ENCODE results near the gene GADD45A. TPM values are rescaled to one million over a fixed set of nuclear protein-coding genes. Genes with fewer than 3 reads are reported as not detected.
A peak's percentile ranks its signal among the peaks of the same experiment; 100 is the strongest.
"Not testable (repeated sequence)": the region's sequence is repeated elsewhere in the genome, so short reads cannot be mapped to it uniquely, and the experiment has no call there.

Gene GADD45A
- total and polyA plus RNA-seq, 2 experiments from 2014 or later: 72.8 to 115 TPM

GRCh38 chr1:67662884-67663283 lies 22.1 kb upstream of the GADD45A start:
- Histone ChIP-seq H3K36me3 (ENCODE audit: low read depth) (no peaks in the 10 kb centered on the region), H3K79me2 (ENCODE audit: insufficient read depth) (no peaks in the 10 kb centered on the region), H3K27me3 (replicated peaks; ENCODE audit: insufficient read depth) (no peaks in the 10 kb centered on the region), H3K4me1 (ENCODE audit: insufficient read depth) (no peaks in the 10 kb centered on the region; the same call in 1 of the 2 replicates), H3K9me2 (ENCODE audit: insufficient read depth) (peaks cover 3% of the 10 kb centered on the region; the same call in 1 of the 2 replicates), H3K27ac (no peak overlapping the region), H3F3A (ENCODE audit: insufficient read depth) (no peaks in the 10 kb centered on the region), H3K4me2 (ENCODE audit: unreplicated experiment) (no peak overlapping the region), H3K9ac (no peak overlapping the region), H4K20me1 (ENCODE audit: insufficient read depth) (no peaks in the 10 kb centered on the region), H3K9me3 (ENCODE audit: low read depth) (no peaks in the 10 kb centered on the region), H3K4me3 (no peak overlapping the region), H2AFZ (no peak overlapping the region)
- DNase-seq: no peak
- in situ Hi-C loops (cut with MboI): no loop called here
- 78 to 79% methylated on average over 6 of the region's 6 CpGs for WGBS, 2 experiments (ENCODE audit: low coverage in 1 of 2, low lambda C conversion rate in 2 of 2, missing lambda C conversion rate in 2 of 2)
- TF ChIP-seq EZH2 (IDR thresholded peaks at IDR 0.05; ENCODE audit: insufficient read depth, poor library complexity, severe bottlenecking): no peak
- TF ChIP-seq EZH2phosphoT487 (IDR thresholded peaks at IDR 0.05; ENCODE audit: insufficient read depth, low read depth): no peak

GRCh38 chr1:67664048-67664447 lies 21.0 kb upstream of the GADD45A start:
- DNase-seq: no peak
- Histone ChIP-seq H3K4me1 (ENCODE audit: insufficient read depth) (no peaks in the 10 kb centered on the region; the same call in 1 of the 2 replicates), H3K9ac (no peak overlapping the region), H4K20me1 (ENCODE audit: insufficient read depth) (no peaks in the 10 kb centered on the region), H3K4me2 (ENCODE audit: unreplicated experiment) (no peak overlapping the region), H3K27ac (no peak overlapping the region), H2AFZ (0 out of 2 replicates have a peak overlapping the region, but pooled peaks have one; percentile 25), H3K9me2 (ENCODE audit: insufficient read depth) (peaks cover 3% of the 10 kb centered on the region; the same call in 1 of the 2 replicates), H3K27me3 (replicated peaks; ENCODE audit: insufficient read depth) (no peaks in the 10 kb centered on the region), H3K79me2 (ENCODE audit: insufficient read depth) (no peaks in the 10 kb centered on the region), H3K36me3 (ENCODE audit: low read depth) (no peaks in the 10 kb centered on the region), H3F3A (ENCODE audit: insufficient read depth) (no peaks in the 10 kb centered on the region), H3K4me3 (no peak overlapping the region), H3K9me3 (ENCODE audit: low read depth) (no peaks in the 10 kb centered on the region)
- no peak for TF ChIP-seq EZH2phosphoT487 (IDR thresholded peaks at IDR 0.05; ENCODE audit: insufficient read depth, low read depth)
- no peak for TF ChIP-seq EZH2 (IDR thresholded peaks at IDR 0.05; ENCODE audit: insufficient read depth, poor library complexity, severe bottlenecking)
- in situ Hi-C loops (cut with MboI): no loop called here
- WGBS, 2 experiments (ENCODE audit: low coverage in 1 of 2, low lambda C conversion rate in 2 of 2, missing lambda C conversion rate in 2 of 2): 41 to 55% methylated on average over 1 of the region's 1 CpG

- H3K4me2 ChIP-seq (ENCODE audit: unreplicated experiment); H2AFZ ChIP-seq; H3K9me2 ChIP-seq (ENCODE audit: insufficient read depth); H3K36me3 ChIP-seq (ENCODE audit: low read depth); H3F3A ChIP-seq (ENCODE audit: insufficient read depth); H4K20me1 ChIP-seq (ENCODE audit: insufficient read depth); in situ Hi-C loops (cut with MboI); H3K9me3 ChIP-seq (ENCODE audit: low read depth); H3K4me3 ChIP-seq; DNase-seq; H3K9ac ChIP-seq; H3K27me3 ChIP-seq (replicated peaks; ENCODE audit: insufficient read depth); H3K4me1 ChIP-seq (ENCODE audit: insufficient read depth); H3K79me2 ChIP-seq (ENCODE audit: insufficient read depth); H3K27ac ChIP-seq: not testable (repeated sequence)
Observed at GRCh38 chr1:67665307-67665706, 19.7 kb upstream of the GADD45A start.

DNA sequence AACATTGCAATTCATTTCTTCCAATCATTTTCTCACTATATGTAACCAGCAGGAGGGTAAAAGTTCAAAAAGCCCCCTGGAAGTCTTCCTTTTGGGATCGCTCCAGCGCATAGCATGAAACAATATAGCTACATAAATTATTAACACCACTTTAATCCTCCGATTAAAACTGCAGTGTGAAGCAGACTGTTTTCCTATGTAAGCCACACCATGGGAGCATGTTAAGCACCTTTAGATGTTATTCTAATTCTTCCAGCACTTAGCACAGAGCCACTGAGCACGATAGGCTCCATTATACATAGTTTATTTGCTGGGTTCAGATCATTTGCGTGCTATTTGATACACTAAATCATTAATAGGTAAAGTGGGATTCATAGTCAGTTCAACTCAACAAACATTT lies 18.4 kb upstream of the GADD45A start:
- 86 to 91% methylated on average over 5 of the region's 5 CpGs for WGBS, 2 experiments (ENCODE audit: low coverage in 1 of 2, low lambda C conversion rate in 2 of 2, missing lambda C conversion rate in 2 of 2)

GRCh38 chr1:67668660-67669059 lies 16.3 kb upstream of the GADD45A start:
- Histone ChIP-seq H3K9me3 (ENCODE audit: low read depth) (no peaks in the 10 kb centered on the region), H3K9me2 (ENCODE audit: insufficient read depth) (no peaks in the 10 kb centered on the region), H3K36me3 (ENCODE audit: low read depth) (no peaks in the 10 kb centered on the region), H3K4me3 (no peak overlapping the region), H3K9ac (no peak overlapping the region), H3K27me3 (replicated peaks; ENCODE audit: insufficient read depth) (no peaks in the 10 kb centered on the region), H2AFZ (no peak overlapping the region), H4K20me1 (ENCODE audit: insufficient read depth) (no peaks in the 10 kb centered on the region), H3F3A (ENCODE audit: insufficient read depth) (no peaks in the 10 kb centered on the region), H3K27ac (no peak overlapping the region), H3K79me2 (ENCODE audit: insufficient read depth) (no peaks in the 10 kb centered on the region), H3K4me1 (ENCODE audit: insufficient read depth) (no peaks in the 10 kb centered on the region; the same call in 1 of the 2 replicates), H3K4me2 (ENCODE audit: unreplicated experiment) (no peak overlapping the region)
- TF ChIP-seq EZH2phosphoT487 (IDR thresholded peaks at IDR 0.05; ENCODE audit: insufficient read depth, low read depth): no peak
- no peak for TF ChIP-seq EZH2 (IDR thresholded peaks at IDR 0.05; ENCODE audit: insufficient read depth, poor library complexity, severe bottlenecking)
- in situ Hi-C loops (cut with MboI): no loop called here
- DNase-seq: no peak
- WGBS, 2 experiments (ENCODE audit: low coverage in 1 of 2, low lambda C conversion rate in 2 of 2, missing lambda C conversion rate in 2 of 2): 27 to 62% methylated on average over 1 of the region's 1 CpG

More for the DNA sequence above, 18.4 kb upstream of the GADD45A start:
- no peak overlapping the region for H3K9ac ChIP-seq
- no peak overlapping the region for H3K27ac ChIP-seq
- no peaks in the 10 kb centered on the region for H3K79me2 ChIP-seq (ENCODE audit: insufficient read depth)
- in situ Hi-C loops (cut with MboI): no loop called here
- H3K36me3 ChIP-seq (ENCODE audit: low read depth): no peaks in the 10 kb centered on the region
- H3K27me3 ChIP-seq (replicated peaks; ENCODE audit: insufficient read depth): no peaks in the 10 kb centered on the region
- no peaks in the 10 kb centered on the region for H3K9me3 ChIP-seq (ENCODE audit: low read depth)
- TF ChIP-seq EZH2phosphoT487 (IDR thresholded peaks at IDR 0.05; ENCODE audit: insufficient read depth, low read depth) (no peak), EZH2 (IDR thresholded peaks at IDR 0.05; ENCODE audit: insufficient read depth, poor library complexity, severe bottlenecking) (no peak)
- H3K4me1 ChIP-seq (ENCODE audit: insufficient read depth): no peaks in the 10 kb centered on the region; the same call in 1 of the 2 replicates
- DNase-seq: no peak
- no peaks in the 10 kb centered on the region for H3F3A ChIP-seq (ENCODE audit: insufficient read depth)
- H3K9me2 ChIP-seq (ENCODE audit: insufficient read depth): peaks cover 3% of the 10 kb centered on the region; the same call in 1 of the 2 replicates
- H3K4me2 ChIP-seq (ENCODE audit: unreplicated experiment): no peak overlapping the region
- no peak overlapping the region for H3K4me3 ChIP-seq
- no peak overlapping the region for H2AFZ ChIP-seq
- no peaks in the 10 kb centered on the region for H4K20me1 ChIP-seq (ENCODE audit: insufficient read depth)

Data from GM23248 (cell line).